Esophagus muscularis mucosa (tissue), 4 donors: Measurements from ENCODE around the gene RNF126. TPM values are rescaled to one million over a fixed set of nuclear protein-coding genes. Genes with fewer than 3 reads are reported as not detected.
"Not testable (repeated sequence)": the region's sequence is repeated elsewhere in the genome, so short reads cannot be mapped to it uniquely, and the experiment has no call there.

ENCODE experiments used
- DNase-seq: peaks from one replicate; pipeline ENCODE4 v3.0.0-alpha.2; 2017; ENCODE audit errors: extremely low spot score
- H3K27ac ChIP-seq, 4 donors: fragments of 200-600 bp; sonication (generic); replicated peaks in 1 of 4; 1 replicate in 3 of 4; 2 replicates in 1 of 4; pipeline ENCODE4 v1.5.1; 2016 to 2019; ENCODE audit warnings: mild to moderate bottlenecking in 1 of 4
- H3K27me3 ChIP-seq, 4 donors: fragments of 200-600 bp; sonication (generic); one replicate each; pipeline versions ENCODE4 v1.5.1 to v1.6.0; 2016 to 2019
- H3K36me3 ChIP-seq, 4 donors: fragments of 200-600 bp; sonication (generic); one replicate each; pipeline ENCODE4 v1.5.1; 2016 to 2019
- H3K4me1 ChIP-seq, 4 donors: fragments of 200-600 bp; sonication (generic); one replicate each; pipeline ENCODE4 v1.5.1; 2016 to 2019
- H3K4me3 ChIP-seq, 4 donors: fragments of 200-600 bp; sonication (generic); 1 replicate in 2 of 4; 2 replicates in 2 of 4; pipeline ENCODE4 v1.5.1; 2016 to 2019; ENCODE audit warnings: mild to moderate bottlenecking in 4 of 4, moderate library complexity in 1 of 4
- H3K9me3 ChIP-seq, 4 donors: fragments of 200-600 bp; sonication (generic); 1 replicate in 3 of 4; 2 replicates in 1 of 4; pipeline ENCODE4 v1.5.1; 2016 to 2019
- CTCF ChIP-seq, 3 experiments: fragments of 200-600 bp in 2 of 3; fragments of 450-650 bp in 1 of 3; sonication (generic) in 2 of 3; IDR thresholded peaks; one replicate each; pipeline ENCODE4 v1.5.1; 2017 to 2019; ENCODE audit warnings: antibody characterized with exemption in 3 of 3, mild to moderate bottlenecking in 2 of 3, moderate library complexity in 1 of 3
- EP300 ChIP-seq: sonication (generic); formaldehyde crosslinking; IDR thresholded peaks from one replicate; pipeline ENCODE4 v1.6.1; 2017; ENCODE audit warnings: antibody characterized with exemption
- POLR2A ChIP-seq: fragments of 450-650 bp; IDR thresholded peaks from one replicate; pipeline ENCODE4 v1.6.1; 2017; ENCODE audit warnings: antibody characterized with exemption, moderate library complexity, mild to moderate bottlenecking, low read depth
- POLR2AphosphoS5 ChIP-seq, 2 donors: sonication (generic); formaldehyde crosslinking; IDR thresholded peaks; one replicate each; pipeline ENCODE4 v1.6.1; 2017; ENCODE audit warnings: antibody characterized with exemption in 2 of 2
- WGBS: methylation state at CpG from one replicate; pipeline ENCODE4 v1.1.5; 2018; 5-methylcytosine and 5-hydroxymethylcytosine counted together
- intact Hi-C: fragments of 100-400 bp; cut with DNase I; formaldehyde crosslinking; loops from one replicate; pipeline ENCODE4 v1.15.1; 2023
- total RNA-seq, 4 donors: library from RNA; depleted of rRNA; stranded (reverse); fragments of >200 nt; gene quantifications; one replicate each; pipeline versions ENCODE4 v1.1.0 to v1.2.1, GENCODE V29; 2016

RNF126 gene
- total RNA-seq, 4 donors from 2014 or later = 41.5 to 63.5 (median 62.3) TPM

GRCh38 chr19:628168-628567 is 34.8 kb downstream of the RNF126 start:
- TF ChIP-seq CTCF (IDR thresholded peaks at IDR 0.05) = peak in 1 of 3 experiments; percentile 12
- no peak for TF ChIP-seq POLR2A
- TF ChIP-seq POLR2AphosphoS5 (IDR thresholded peaks at IDR 0.05) = no peak
- no peak for TF ChIP-seq EP300
- peaks cover 21 to 77% (median 65%) of the 10 kb centered on the region in 4 donors for H3K36me3 ChIP-seq

DNA sequence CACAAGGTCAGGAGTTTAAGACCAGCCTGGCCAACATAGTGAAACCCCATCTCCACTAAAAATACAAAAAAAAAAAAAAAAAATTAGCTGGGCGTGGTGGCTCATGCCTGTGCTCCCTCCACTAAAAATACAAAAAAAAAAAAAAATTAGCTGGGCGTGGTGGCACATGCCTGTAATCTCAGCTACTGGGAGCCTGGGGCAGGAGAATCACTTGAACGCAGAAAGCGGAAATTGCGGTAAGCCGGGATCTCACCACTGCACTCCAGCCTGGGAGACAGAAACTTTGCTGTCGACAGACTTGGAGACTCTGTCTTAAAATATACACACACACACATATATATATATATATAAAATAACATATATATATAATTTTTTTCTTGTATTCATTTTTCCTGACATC is 36.4 kb downstream of the RNF126 start:
- 93% methylated on average over 7 of the region's 7 CpGs for WGBS
- intact Hi-C loops, H3K4me3 ChIP-seq: not testable (repeated sequence)

More at GRCh38 chr19:628168-628567, 34.8 kb downstream of the RNF126 start:
- no peak for DNase-seq
- Histone ChIP-seq H3K4me3 (no peak overlapping the region), H3K4me1 (peaks cover 10 to 38% (median 30%) of the 10 kb centered on the region in 4 donors), H3K9me3 (no peaks in the 10 kb centered on the region), H3K27me3 (no peaks in the 10 kb centered on the region), H3K27ac (no peak overlapping the region)
- WGBS = 86% methylated on average over 18 of the region's 19 CpGs
- intact Hi-C loops = no loop called here

GRCh38 chr19:625257-625656 is 37.8 kb downstream of the RNF126 start:
- Histone ChIP-seq H3K27ac (no peak overlapping the region), H3K27me3 (no peaks in the 10 kb centered on the region), H3K4me1 (peaks cover 0 to 10% (median 9%) of the 10 kb centered on the region in 4 donors), H3K9me3 (no peaks in the 10 kb centered on the region), H3K36me3 (peaks cover 48 to 91% (median 83%) of the 10 kb centered on the region in 4 donors), H3K4me3 (no peak overlapping the region)
- TF ChIP-seq POLR2AphosphoS5 (IDR thresholded peaks at IDR 0.05) = no peak
- TF ChIP-seq EP300 = no peak
- TF ChIP-seq CTCF (IDR thresholded peaks at IDR 0.05) = no peak
- TF ChIP-seq POLR2A = no peak
- 100% methylated on average over 5 of the region's 5 CpGs for WGBS
- intact Hi-C loops = no loop called here
- no peak for DNase-seq

More for the DNA sequence above, 36.4 kb downstream of the RNF126 start:
- DNase-seq, H3K27ac ChIP-seq, H3K9me3 ChIP-seq, H3K27me3 ChIP-seq: not testable (repeated sequence)
- Histone ChIP-seq H3K36me3 (peaks cover 36 to 91% (median 81%) of the 10 kb centered on the region in 4 donors), H3K4me1 (peaks cover 0 to 23% (median 15%) of the 10 kb centered on the region in 4 donors)

DNA sequence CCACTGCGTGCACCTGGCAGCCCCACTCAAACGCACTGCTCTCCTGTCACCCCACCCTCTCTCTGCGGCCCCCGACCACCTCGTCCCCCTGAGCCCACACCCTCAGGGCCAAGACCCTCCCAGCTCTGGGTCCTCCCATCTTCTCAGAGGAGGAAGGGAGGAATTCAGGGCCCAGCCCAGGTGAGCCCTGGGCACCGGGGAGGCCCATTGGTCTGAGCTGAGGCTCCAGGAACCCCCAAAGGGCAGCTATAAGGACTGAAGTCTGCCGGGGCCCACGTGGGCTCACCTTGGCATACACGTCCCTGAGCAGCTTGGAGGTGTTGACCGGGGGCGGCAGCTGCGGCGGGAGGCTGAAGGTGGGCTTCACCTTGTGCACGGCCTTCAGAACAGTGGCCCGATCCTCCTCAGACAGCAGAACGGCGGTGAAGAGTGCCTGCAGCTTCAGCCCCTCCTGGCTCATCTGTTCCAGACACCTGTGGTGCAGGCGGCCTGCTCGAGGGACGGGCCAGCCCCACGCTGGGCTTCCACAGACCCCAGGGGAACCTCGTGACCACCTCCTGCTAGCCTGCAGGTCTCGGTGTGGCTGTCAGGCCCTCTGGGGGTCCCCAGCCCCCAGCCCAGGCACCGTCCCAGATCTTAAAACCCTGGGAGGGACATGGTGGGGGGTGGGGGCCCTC is 38.4 kb downstream of the RNF126 start:
- Histone ChIP-seq H3K27me3 (no peaks in the 10 kb centered on the region), H3K4me3 (no peak overlapping the region), H3K9me3 (no peaks in the 10 kb centered on the region), H3K4me1 (peaks cover 0 to 5% (median 2%) of the 10 kb centered on the region in 4 donors), H3K36me3 (peaks cover 55 to 91% (median 86%) of the 10 kb centered on the region in 4 donors), H3K27ac (no peak overlapping the region)
- intact Hi-C loops = no loop called here
- no peak for DNase-seq
- no peak for TF ChIP-seq POLR2A
- TF ChIP-seq CTCF (IDR thresholded peaks at IDR 0.05) = no peak
- no peak for TF ChIP-seq EP300
- TF ChIP-seq POLR2AphosphoS5 (IDR thresholded peaks at IDR 0.05) = no peak
- 87% methylated on average over 21 of the region's 24 CpGs for WGBS

DNA sequence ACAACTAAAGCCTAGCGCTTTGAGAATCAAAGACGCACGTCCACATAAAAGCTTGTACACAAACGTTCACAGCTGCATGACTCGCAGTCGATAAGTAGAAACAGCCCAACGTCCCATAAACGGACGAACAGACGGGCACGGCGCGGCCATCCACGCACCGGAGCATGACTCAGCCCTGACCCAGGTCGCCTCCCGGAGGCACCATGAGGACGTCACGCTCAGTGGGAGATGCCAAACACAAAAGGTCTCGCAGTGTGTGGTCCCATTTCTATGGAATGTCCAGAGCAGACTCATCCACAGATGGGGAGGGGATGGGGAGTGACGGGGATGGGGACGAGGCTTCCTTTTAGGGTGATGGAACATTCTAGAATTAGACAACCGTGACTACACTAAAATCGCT is 39.0 kb downstream of the RNF126 start:
- H3K36me3 ChIP-seq = peaks cover 55 to 91% (median 86%) of the 10 kb centered on the region in 4 donors
- DNase-seq = no peak

More for the DNA sequence above, 39.0 kb downstream of the RNF126 start:
- Histone ChIP-seq H3K4me3 (no peak overlapping the region), H3K9me3 (no peaks in the 10 kb centered on the region), H3K27me3 (peaks cover 0 to 3% (median 0%) of the 10 kb centered on the region in 4 donors), H3K27ac (no peak overlapping the region), H3K4me1 (peaks cover 0 to 2% (median 0%) of the 10 kb centered on the region in 4 donors)
- TF ChIP-seq POLR2AphosphoS5 (IDR thresholded peaks at IDR 0.05) (peak in 1 of 2 donors; percentile 8), EP300 (no peak)
- intact Hi-C loops = no loop called here
- 79% methylated on average over 24 of the region's 24 CpGs for WGBS
